IMR-90 (cell line): ENCODE data around the gene TOX3. TPM values are rescaled to one million over a fixed set of nuclear protein-coding genes. Genes with fewer than 3 reads are reported as not detected.

Source experiments
- ATAC-seq: fragments of 200-7000 bp; cut with Tn5 transposase; 2 replicates; pipeline ENCODE4 v1.9.1; 2020; ENCODE audit warnings: low read depth, mild to moderate bottlenecking, moderate library complexity
- BruUV-seq: library from RNA; stranded (reverse); fragments of 400-500 nt; replicated peaks from 2 replicates; lab custom pipeline; 2021; lab: Mats Ljungman, UMichigan
- CTCF ChIA-PET: fragments of 300-600 bp; formaldehyde crosslinking; extraction: SDS; loops from one replicate; lab custom pipeline; 2021; ENCODE audit warnings: antibody characterized with exemption; lab: Yijun Ruan, JAX
- POLR2A ChIA-PET: fragments of 300-600 bp; sonication (Branson Sonifier 250); formaldehyde crosslinking; loops from one replicate; lab custom pipeline; 2022; ENCODE audit warnings: antibody characterized with exemption; ENCODE audit not compliant: unreplicated experiment; lab: Charles Lee
- DNase-seq: peaks from one replicate; pipeline ENCODE4 v3.0.0; 2013
- H2AFZ ChIP-seq: replicated peaks from 2 replicates; pipeline ENCODE3; 2013; ENCODE audit warnings: low read length, mild to moderate bottlenecking; ENCODE audit not compliant: poor library complexity
- H2AK5ac ChIP-seq: 2 replicates; pipeline ENCODE4 v1.6.1; 2013; ENCODE audit warnings: low read depth, low read length, inconsistent platforms
- H2AK9ac ChIP-seq: replicated peaks from 2 replicates; pipeline ENCODE3; 2013; ENCODE audit warnings: mild to moderate bottlenecking, low read depth, low read length, moderate library complexity; ENCODE audit not compliant: poor library complexity
- H2BK120ac ChIP-seq: 2 replicates; pipeline ENCODE4 v1.6.1; 2013; ENCODE audit warnings: low read depth, low read length, inconsistent platforms
- H2BK15ac ChIP-seq: 3 replicates; pipeline ENCODE4 v1.6.1; 2013; ENCODE audit warnings: low read depth, low read length, inconsistent platforms
- H2BK20ac ChIP-seq: 2 replicates; pipeline ENCODE4 v1.6.1; 2013; ENCODE audit warnings: low read depth, mild to moderate bottlenecking, inconsistent platforms, low read length, moderate library complexity
- H2BK5ac ChIP-seq: 2 replicates; pipeline ENCODE4 v1.6.1; 2013; ENCODE audit warnings: mild to moderate bottlenecking, low read depth, low read length, inconsistent platforms; ENCODE audit not compliant: poor library complexity, severe bottlenecking
- H3K14ac ChIP-seq: replicated peaks from 2 replicates; pipeline ENCODE4 v1.6.1; 2013; ENCODE audit warnings: low read depth, low read length, inconsistent platforms
- H3K18ac ChIP-seq: 2 replicates; pipeline ENCODE4 v1.6.1; 2013; ENCODE audit warnings: low read depth, low read length, control low read depth
- H3K23ac ChIP-seq: 2 replicates; pipeline ENCODE4 v1.6.1; 2013; ENCODE audit warnings: low read depth, low read length, inconsistent platforms
- H3K27ac ChIP-seq: 2 replicates; pipeline ENCODE4 v1.5.1; 2013; ENCODE audit warnings: mild to moderate bottlenecking, control low read depth, low read length; ENCODE audit not compliant: insufficient read depth
- H3K27me3 ChIP-seq: 2 replicates; pipeline ENCODE4 v1.6.1; 2013; ENCODE audit warnings: low read length; ENCODE audit not compliant: control insufficient read depth, insufficient read depth
- H3K36me3 ChIP-seq: 2 replicates; pipeline ENCODE4 v1.6.1; 2013; ENCODE audit warnings: low read length, mixed read lengths; ENCODE audit not compliant: control insufficient read depth, insufficient read depth
- H3K4ac ChIP-seq: 2 replicates; pipeline ENCODE4 v1.6.1; 2013; ENCODE audit warnings: low read depth, low read length, inconsistent platforms
- H3K4me1 ChIP-seq: 2 replicates; pipeline ENCODE4 v1.6.1; 2013; ENCODE audit warnings: low read length, mixed read lengths; ENCODE audit not compliant: control insufficient read depth, insufficient read depth
- H3K4me2 ChIP-seq: 2 replicates; pipeline ENCODE4 v1.6.1; 2013; ENCODE audit warnings: low read depth, mild to moderate bottlenecking, control low read depth, low read length, moderate library complexity
- H3K4me3 ChIP-seq: 2 replicates; pipeline ENCODE4 v1.5.1; 2013; ENCODE audit warnings: low read depth, mild to moderate bottlenecking, control low read depth, low read length, moderate library complexity; ENCODE audit not compliant: insufficient read depth
- H3K56ac ChIP-seq: 2 replicates; pipeline ENCODE4 v1.6.1; 2013; ENCODE audit warnings: low read length, inconsistent platforms; ENCODE audit not compliant: insufficient read depth; ENCODE audit errors: extremely low read depth
- H3K79me1 ChIP-seq, 2 experiments: 2 replicates each; pipeline ENCODE4 v1.6.1; 2013; ENCODE audit warnings: low read length in 2 of 2, inconsistent platforms in 1 of 2, low read depth in 1 of 2
- H3K9ac ChIP-seq: 2 replicates; pipeline ENCODE4 v1.6.1; 2013; ENCODE audit warnings: low read depth, low read length, control low read depth
- H3K9me1 ChIP-seq: 2 replicates; pipeline ENCODE4 v1.6.1; 2013; ENCODE audit warnings: low read length, inconsistent platforms; ENCODE audit not compliant: insufficient read depth
- H3K9me3 ChIP-seq: 2 replicates; pipeline ENCODE4 v1.6.1; 2013; ENCODE audit warnings: low read length; ENCODE audit not compliant: control insufficient read depth, insufficient read depth
- H4K20me1 ChIP-seq: 2 replicates; pipeline ENCODE4 v1.6.1; 2013; ENCODE audit warnings: low read length, inconsistent platforms; ENCODE audit not compliant: insufficient read depth
- H4K5ac ChIP-seq: 2 replicates; pipeline ENCODE4 v1.6.1; 2013; ENCODE audit warnings: mild to moderate bottlenecking, low read depth, low read length, control low read depth
- H4K8ac ChIP-seq, 2 experiments: 2 replicates each; pipeline ENCODE4 v1.6.1; 2013; ENCODE audit warnings: low read depth in 2 of 2, low read length in 2 of 2, control low read depth in 1 of 2, inconsistent platforms in 1 of 2
- H4K91ac ChIP-seq: 2 replicates; pipeline ENCODE4 v1.6.1; 2013; ENCODE audit warnings: low read depth, low read length, inconsistent platforms; ENCODE audit not compliant: insufficient read depth
- BHLHE40 ChIP-seq: fragments of 150-350 bp; IDR thresholded peaks from 2 replicates; pipeline ENCODE4 v1.6.1; 2016; ENCODE audit warnings: mild to moderate bottlenecking, low read depth, low read length
- CHD1 ChIP-seq: IDR thresholded peaks from 2 replicates; pipeline ENCODE4 v1.6.1; 2012; ENCODE audit warnings: low read depth, low read length, improper control_type of control experiment
- FOS ChIP-seq: fragments of 150-350 bp; IDR thresholded peaks from 2 replicates; pipeline ENCODE4 v1.6.1; 2016; ENCODE audit warnings: low read depth, low read length
- MAFK ChIP-seq: IDR thresholded peaks from 2 replicates; pipeline ENCODE4 v1.6.1; 2012; ENCODE audit warnings: low read depth, low read length, improper control_type of control experiment
- NFE2L2 ChIP-seq: fragments of 150-350 bp; IDR thresholded peaks from 2 replicates; pipeline ENCODE4 v1.6.1; 2016; ENCODE audit warnings: low read depth, mild to moderate bottlenecking, low read length
- POLR2A ChIP-seq: IDR thresholded peaks from 2 replicates; pipeline ENCODE4 v1.6.1; 2012; ENCODE audit warnings: mild to moderate bottlenecking, low read depth, low read length
- RCOR1 ChIP-seq: IDR thresholded peaks from 2 replicates; pipeline ENCODE4 v1.6.1; 2012; ENCODE audit warnings: mild to moderate bottlenecking, low read length, improper control_type of control experiment; ENCODE audit not compliant: insufficient replicate concordance
- USF2 ChIP-seq: fragments of 150-350 bp; IDR thresholded peaks from 2 replicates; pipeline ENCODE4 v1.6.1; 2017; ENCODE audit warnings: mild to moderate bottlenecking, antibody characterized with exemption, low read length, low read depth
- WGBS, 2 experiments: methylation state at CpG; one replicate each; pipeline versions ENCODE4 v1.1.5 to v1.1.7; 2013; ENCODE audit warnings: missing lambda C conversion rate in 2 of 2; ENCODE audit not compliant: insufficient read length in 1 of 2; ENCODE audit errors: extremely low coverage in 2 of 2; 5-methylcytosine and 5-hydroxymethylcytosine counted together
- dilution Hi-C: fragments of 300-500 bp; cut with HindIII; formaldehyde crosslinking; loops from one replicate; pipeline ENCODE4 v1.14.3; 2018; ENCODE audit warnings: low sequenced_read_pairs; ENCODE audit not compliant: unreplicated experiment
- in situ Hi-C: fragments of 300-500 bp; cut with MboI; formaldehyde crosslinking; loops from 3 replicates; pipeline ENCODE4 v1.14.3; 2019; ENCODE audit warnings: low sequenced_read_pairs, inconsistent platforms, mixed read lengths
- intact Hi-C: fragments of 100-400 bp; cut with micrococcal nuclease; formaldehyde crosslinking; loops from 2 replicates; pipeline ENCODE4 v1.10.0; 2022
- polyA plus RNA-seq, 3 experiments: library from polyadenylated mRNA; depleted of rRNA; stranded (reverse); fragments of >200 nt; gene quantifications; 2 replicates each; pipeline ENCODE4 v1.2.3, GENCODE V29; 2012; ENCODE audit warnings: low replicate concordance in 1 of 3
- total RNA-seq: library from RNA; depleted of rRNA; stranded (reverse); fragments of >200 nt; gene quantifications from 2 replicates; pipeline ENCODE4 v1.2.3, GENCODE V29; 2012
- TF ChIP-seq, protein P1 (sequence below): fragments of 150-350 bp; IDR thresholded peaks from 2 replicates; pipeline ENCODE4 v1.6.1; 2016; ENCODE audit warnings: low read depth, mild to moderate bottlenecking, low read length, moderate library complexity, borderline replicate concordance

Gene TOX3
- total and polyA plus RNA-seq, 2 of the 4 experiments (the other 2 are of a cell fraction): not detected

DNA sequence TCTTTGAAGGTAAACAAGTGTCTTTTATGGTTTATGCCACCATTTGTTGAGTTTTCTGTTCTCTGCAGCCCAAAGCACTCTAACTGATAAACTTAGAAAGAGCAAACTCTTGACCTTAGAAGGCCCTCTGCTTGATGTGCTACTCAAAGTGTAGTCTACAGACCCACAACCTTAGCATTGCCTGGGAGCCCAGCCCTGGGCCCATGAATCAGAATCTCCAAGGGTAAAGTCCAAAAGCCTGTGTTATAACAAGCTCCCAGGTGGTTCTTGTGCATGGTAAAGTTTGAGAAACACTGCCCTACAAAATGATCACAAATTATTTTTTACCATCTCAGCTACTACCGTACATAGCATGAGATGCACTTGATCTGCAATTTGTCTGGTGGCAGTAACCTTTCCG is 6.0 kb downstream of the TOX3 start:
- Histone ChIP-seq H4K8ac (no peak overlapping the region), H2BK15ac (no peak overlapping the region), H3K9me3 (no peaks in the 10 kb centered on the region), H3K9ac (no peak overlapping the region), H3K4me1 (no peaks in the 10 kb centered on the region), H3K18ac (no peak overlapping the region), H3K36me3 (no peaks in the 10 kb centered on the region), H2AK9ac (no peak overlapping the region), H4K20me1 (no peaks in the 10 kb centered on the region), H3K14ac (no peak overlapping the region), H3K27me3 (peaks cover 9% of the 10 kb centered on the region), H2BK120ac (no peak overlapping the region), H3K4ac (no peak overlapping the region), H3K4me3 (no peak overlapping the region), H2BK20ac (no peak overlapping the region), H2AK5ac (no peak overlapping the region), H3K79me1 (no peaks in the 10 kb centered on the region), H3K56ac (no peak overlapping the region), H2AFZ (no peak overlapping the region), H4K91ac (no peak overlapping the region), H2BK5ac (no peak overlapping the region), H4K5ac (no peak overlapping the region), H3K27ac (no peak overlapping the region), H3K23ac (no peak overlapping the region), H3K9me1 (no peaks in the 10 kb centered on the region), H3K4me2 (no peak overlapping the region)
- dilution Hi-C loops (no loop called here), in situ Hi-C loops (no loop called here), intact Hi-C loops (no loop called here)
- BruUV-seq: no TSS peak
- ChIA-PET POLR2A (no interaction called here), CTCF (interaction anchor here (0.6 kb wide), 1 partner anchor 1309 kb away, joined by 4 read pairs; no protein-coding TSS in a partner anchor)
- TF ChIP-seq FOS (no peak), POLR2A (no peak), NFE2L2 (no peak), BHLHE40 (no peak), USF2 (no peak), CHD1 (no peak), RCOR1 (no peak), MAFK (no peak)
- TF ChIP-seq, protein P1, sequence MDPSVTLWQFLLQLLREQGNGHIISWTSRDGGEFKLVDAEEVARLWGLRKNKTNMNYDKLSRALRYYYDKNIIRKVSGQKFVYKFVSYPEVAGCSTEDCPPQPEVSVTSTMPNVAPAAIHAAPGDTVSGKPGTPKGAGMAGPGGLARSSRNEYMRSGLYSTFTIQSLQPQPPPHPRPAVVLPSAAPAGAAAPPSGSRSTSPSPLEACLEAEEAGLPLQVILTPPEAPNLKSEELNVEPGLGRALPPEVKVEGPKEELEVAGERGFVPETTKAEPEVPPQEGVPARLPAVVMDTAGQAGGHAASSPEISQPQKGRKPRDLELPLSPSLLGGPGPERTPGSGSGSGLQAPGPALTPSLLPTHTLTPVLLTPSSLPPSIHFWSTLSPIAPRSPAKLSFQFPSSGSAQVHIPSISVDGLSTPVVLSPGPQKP: no peak
- no CpG with 5 or more reads among the region's 2 CpGs for WGBS, 2 experiments
- no peak for DNase-seq
- ATAC-seq: no peak
